DND-41 (cell line): Measurements from ENCODE around the gene HDAC10.

Experiments used
- EZH2 ChIP-seq: IDR thresholded peaks from 3 replicates; pipeline ENCODE4 v1.6.1; 2012; ENCODE audit warnings: borderline replicate concordance, low read depth, mild to moderate bottlenecking, moderate library complexity, low read length, inconsistent platforms; ENCODE audit not compliant: severe bottlenecking
- TF ChIP-seq, protein P1 (sequence below): IDR thresholded peaks from 2 replicates; pipeline ENCODE4 v1.5.1; 2012; ENCODE audit warnings: borderline replicate concordance, low read length, moderate library complexity, mild to moderate bottlenecking; ENCODE audit not compliant: poor library complexity, severe bottlenecking; ENCODE audit errors: extremely low read depth

DNA sequence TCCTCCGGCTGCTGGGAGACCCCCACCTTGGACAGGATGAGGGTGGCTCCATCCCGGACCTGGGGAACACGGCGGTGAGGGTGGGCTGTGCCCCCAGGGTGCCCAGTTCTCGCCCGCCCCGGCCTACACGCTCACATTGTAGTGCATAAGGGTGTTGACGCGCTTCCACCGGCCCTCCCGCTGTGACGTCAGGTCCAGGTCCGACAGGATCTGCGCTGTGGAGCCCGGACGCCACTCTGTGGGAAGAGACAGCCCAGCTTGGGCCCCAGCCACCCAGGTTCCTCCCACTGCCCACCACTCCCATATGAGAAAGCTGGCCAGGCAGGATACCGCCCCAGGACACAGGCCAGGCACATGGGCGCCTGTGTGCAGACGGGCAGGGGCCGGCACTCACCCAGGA is 27.4 kb upstream of the HDAC10 start:
- TF ChIP-seq, protein P1, sequence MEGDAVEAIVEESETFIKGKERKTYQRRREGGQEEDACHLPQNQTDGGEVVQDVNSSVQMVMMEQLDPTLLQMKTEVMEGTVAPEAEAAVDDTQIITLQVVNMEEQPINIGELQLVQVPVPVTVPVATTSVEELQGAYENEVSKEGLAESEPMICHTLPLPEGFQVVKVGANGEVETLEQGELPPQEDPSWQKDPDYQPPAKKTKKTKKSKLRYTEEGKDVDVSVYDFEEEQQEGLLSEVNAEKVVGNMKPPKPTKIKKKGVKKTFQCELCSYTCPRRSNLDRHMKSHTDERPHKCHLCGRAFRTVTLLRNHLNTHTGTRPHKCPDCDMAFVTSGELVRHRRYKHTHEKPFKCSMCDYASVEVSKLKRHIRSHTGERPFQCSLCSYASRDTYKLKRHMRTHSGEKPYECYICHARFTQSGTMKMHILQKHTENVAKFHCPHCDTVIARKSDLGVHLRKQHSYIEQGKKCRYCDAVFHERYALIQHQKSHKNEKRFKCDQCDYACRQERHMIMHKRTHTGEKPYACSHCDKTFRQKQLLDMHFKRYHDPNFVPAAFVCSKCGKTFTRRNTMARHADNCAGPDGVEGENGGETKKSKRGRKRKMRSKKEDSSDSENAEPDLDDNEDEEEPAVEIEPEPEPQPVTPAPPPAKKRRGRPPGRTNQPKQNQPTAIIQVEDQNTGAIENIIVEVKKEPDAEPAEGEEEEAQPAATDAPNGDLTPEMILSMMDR: no peak
- TF ChIP-seq EZH2: no peak
